HCT116 (cell line): ENCODE results near the gene SECISBP2. TPM values are rescaled to one million over a fixed set of nuclear protein-coding genes. Genes with fewer than 3 reads are reported as not detected.

Experiments used
- ATAC-seq: fragments of 200-7000 bp; cut with Tn5 transposase; 2 replicates; pipeline ENCODE4 v1.9.1; 2020; ENCODE audit warnings: mild to moderate bottlenecking, moderate library complexity
- BruUV-seq: library from RNA; stranded (reverse); fragments of 400-500 nt; replicated peaks from 2 replicates; lab custom pipeline; 2021; lab: Mats Ljungman, UMichigan
- CTCF ChIA-PET: fragments of 300-600 bp; sonication (Branson Sonifier 250); formaldehyde crosslinking; loops from one replicate; lab custom pipeline; 2021; ENCODE audit warnings: antibody characterized with exemption; lab: Charles Lee
- POLR2A ChIA-PET: fragments of 300-600, 350-600 bp; sonication (Branson Sonifier 250); formaldehyde crosslinking; loops from one replicate; lab custom pipeline; 2021; ENCODE audit warnings: antibody characterized with exemption; lab: Charles Lee
- RAD21 ChIA-PET, 2 experiments: fragments of 300-600 bp; sonication (Branson Sonifier 250); formaldehyde crosslinking; loops; one replicate each; lab custom pipeline; 2023; ENCODE audit warnings: low total read pairs in 2 of 2; ENCODE audit not compliant: uncharacterized antibody in 2 of 2, unreplicated experiment in 2 of 2, low non-redundant PET in 1 of 2; lab: Charles Lee
- DNase-seq: peaks from one replicate; pipeline ENCODE4 v3.0.0-alpha.2; 2010; ENCODE audit warnings: low read depth, low spot score
- H2AFZ ChIP-seq: fragments of 200-600 bp; shearing (Covaris generic), sonication (generic); 2 replicates; pipeline ENCODE4 v1.6.1; 2017; ENCODE audit warnings: low read depth, mixed run types, mixed read lengths, antibody characterized with exemption, low read length; ENCODE audit not compliant: poor library complexity, severe bottlenecking
- H3K27ac ChIP-seq: 2 replicates; pipeline ENCODE4 v1.5.1; 2012; ENCODE audit warnings: low read depth, low read length
- H3K27me3 ChIP-seq: fragments of 200-600 bp; sonication (generic); 2 replicates; pipeline ENCODE4 v1.6.1; 2016; ENCODE audit warnings: mixed run types, low read length, mixed read lengths; ENCODE audit not compliant: insufficient read depth
- H3K36me3 ChIP-seq, 2 experiments: fragments of 200-500 bp in 1 of 2; fragments of 200-600 bp in 1 of 2; sonication (Bioruptor generic) in 1 of 2; sonication (generic) in 1 of 2; 2 replicates each; pipeline versions ENCODE4 v1.5.1 to v1.6.1; 2014 to 2016; ENCODE audit warnings: low read length in 2 of 2, inconsistent platforms in 1 of 2, mixed read lengths in 1 of 2, mixed run types in 1 of 2; ENCODE audit not compliant: insufficient read depth in 2 of 2, control insufficient read depth in 1 of 2
- H3K4me1 ChIP-seq, 2 experiments: fragments of 200-600 bp in 1 of 2; sonication (generic) in 1 of 2; 2 replicates each; pipeline versions ENCODE4 v1.5.1 to v1.6.1; 2012 to 2017; ENCODE audit warnings: low read length in 2 of 2, inconsistent platforms in 1 of 2, mild to moderate bottlenecking in 1 of 2, mixed read lengths in 1 of 2, mixed run types in 1 of 2, moderate library complexity in 1 of 2; ENCODE audit not compliant: insufficient read depth in 2 of 2, control insufficient read depth in 1 of 2
- H3K4me2 ChIP-seq: fragments of 200-600 bp; sonication (generic); 2 replicates; pipeline ENCODE4 v1.6.1; 2017; ENCODE audit warnings: mixed run types, low read length, mixed read lengths
- H3K4me3 ChIP-seq, 2 experiments: fragments of 200-600 bp in 1 of 2; sonication (generic) in 1 of 2; replicated peaks in 1 of 2; 2 replicates each; pipeline ENCODE4 v1.5.1; 2011 to 2016; ENCODE audit warnings: low read length in 2 of 2, control low read depth in 1 of 2, low read depth in 1 of 2, mild to moderate bottlenecking in 1 of 2, mixed read lengths in 1 of 2, mixed run types in 1 of 2
- H3K79me2 ChIP-seq: fragments of 200-600 bp; sonication (generic); 2 replicates; pipeline ENCODE4 v1.6.1; 2017; ENCODE audit warnings: mild to moderate bottlenecking, mixed run types, low read length, moderate library complexity, mixed read lengths; ENCODE audit not compliant: insufficient read depth
- H3K9ac ChIP-seq: fragments of 200-600 bp; sonication (generic); 2 replicates; pipeline ENCODE4 v1.6.1; 2016; ENCODE audit warnings: low read length, mixed read lengths
- H3K9me2 ChIP-seq: fragments of 200-600 bp; sonication (generic), shearing (Covaris generic); 2 replicates; pipeline ENCODE4 v1.6.1; 2017; ENCODE audit warnings: mixed run types, mild to moderate bottlenecking, moderate library complexity; ENCODE audit not compliant: insufficient read depth
- H3K9me3 ChIP-seq, 2 experiments: fragments of 200-500 bp in 1 of 2; fragments of 200-600 bp in 1 of 2; sonication (Bioruptor generic) in 1 of 2; sonication (generic) in 1 of 2; 2 replicates each; pipeline ENCODE4 v1.6.1; 2014 to 2017; ENCODE audit warnings: low read length in 2 of 2, mixed read lengths in 2 of 2, inconsistent platforms in 1 of 2, low read depth in 1 of 2, mild to moderate bottlenecking in 1 of 2, mixed run types in 1 of 2, moderate library complexity in 1 of 2; ENCODE audit not compliant: control insufficient read depth in 1 of 2, insufficient read depth in 1 of 2
- H4K20me1 ChIP-seq: fragments of 200-600 bp; sonication (generic), shearing (Covaris generic); 2 replicates; pipeline ENCODE4 v1.6.1; 2017; ENCODE audit warnings: mixed run types, mild to moderate bottlenecking, moderate library complexity; ENCODE audit not compliant: insufficient read depth
- ATF3 ChIP-seq: IDR thresholded peaks from 2 replicates; pipeline ENCODE4 v1.6.1; 2012
- CBX3 ChIP-seq: IDR thresholded peaks from 2 replicates; pipeline ENCODE4 v1.6.1; 2012; ENCODE audit warnings: low read depth
- CEBPB ChIP-seq: IDR thresholded peaks from 2 replicates; pipeline ENCODE4 v1.6.1; 2012; ENCODE audit warnings: low read depth
- CTCF ChIP-seq, 3 experiments: fragments of 200-600 bp in 1 of 3; sonication (generic) in 1 of 3; IDR thresholded peaks in 2 of 3; conservative IDR thresholded peaks in 1 of 3; 2 replicates each; pipeline ENCODE4 v1.5.1; 2012 to 2017; ENCODE audit warnings: low read depth in 2 of 3, low read length in 2 of 3, antibody characterized with exemption in 1 of 3, borderline replicate concordance in 1 of 3, control low read depth in 1 of 3, mild to moderate bottlenecking in 1 of 3, mixed read lengths in 1 of 3, mixed run types in 1 of 3, moderate library complexity in 1 of 3; ENCODE audit not compliant: insufficient read depth in 1 of 3
- EGR1 ChIP-seq: IDR thresholded peaks from 2 replicates; pipeline ENCODE4 v1.6.1; 2012; ENCODE audit warnings: low read depth
- EZH2 ChIP-seq: fragments of 200-600 bp; sonication (generic); IDR thresholded peaks from 2 replicates; pipeline ENCODE4 v1.6.1; 2017; ENCODE audit warnings: antibody characterized with exemption, mixed run types
- FOSL1 ChIP-seq: IDR thresholded peaks from 2 replicates; pipeline ENCODE4 v1.6.1; 2012; ENCODE audit warnings: low read depth
- JUND ChIP-seq: IDR thresholded peaks from 2 replicates; pipeline ENCODE4 v1.6.1; 2012
- POLR2A ChIP-seq: IDR thresholded peaks from 2 replicates; pipeline ENCODE4 v1.7.0; 2011; ENCODE audit warnings: borderline replicate concordance; ENCODE audit not compliant: insufficient read depth, insufficient read length; ENCODE audit errors: extremely low read depth
- REST ChIP-seq: IDR thresholded peaks from 2 replicates; pipeline ENCODE4 v1.6.1; 2012; ENCODE audit warnings: low read depth
- SIN3A ChIP-seq: IDR thresholded peaks from 2 replicates; pipeline ENCODE4 v1.6.1; 2012; ENCODE audit warnings: low read depth
- SP1 ChIP-seq: IDR thresholded peaks from 2 replicates; pipeline ENCODE4 v1.6.1; 2012; ENCODE audit warnings: low read depth
- SRF ChIP-seq: IDR thresholded peaks from 2 replicates; pipeline ENCODE4 v1.6.1; 2012; ENCODE audit warnings: low read depth
- TCF7L2 ChIP-seq: IDR thresholded peaks from 2 replicates; pipeline ENCODE4 v1.7.0; 2011; ENCODE audit warnings: borderline replicate concordance, inconsistent platforms; ENCODE audit not compliant: insufficient read depth, insufficient read length; ENCODE audit errors: extremely low read depth
- YY1 ChIP-seq: IDR thresholded peaks from 2 replicates; pipeline ENCODE4 v1.6.1; 2011; ENCODE audit warnings: low read length, low read depth, moderate library complexity, mild to moderate bottlenecking; ENCODE audit not compliant: insufficient replicate concordance; ENCODE audit errors: extremely low read depth
- ZFX ChIP-seq: fragments of 450-650 bp; IDR thresholded peaks from 2 replicates; pipeline ENCODE4 v1.6.1; 2017
- ZNF274 ChIP-seq: fragments of 200-500 bp; sonication (Bioruptor generic); IDR thresholded peaks from 2 replicates; pipeline ENCODE4 v1.6.1; 2014; ENCODE audit warnings: mild to moderate bottlenecking, low read depth, low read length, inconsistent platforms
- intact Hi-C: fragments of 100-400 bp; cut with micrococcal nuclease; formaldehyde crosslinking; loops from 2 replicates; pipeline ENCODE4 v1.10.0; 2022
- total RNA-seq: library from RNA; stranded (reverse); gene quantifications from one replicate; pipeline ENCODE4 v1.2.1, GENCODE V29; 2021; ENCODE audit not compliant: unreplicated experiment
- TF ChIP-seq, protein P1 (sequence below): IDR thresholded peaks from 2 replicates; pipeline ENCODE4 v1.6.1; 2012
- TF ChIP-seq, protein P2 (sequence below): IDR thresholded peaks from 2 replicates; pipeline ENCODE4 v1.6.1; 2011; ENCODE audit warnings: mild to moderate bottlenecking, low read length, moderate library complexity; ENCODE audit not compliant: insufficient replicate concordance; ENCODE audit errors: extremely low read depth

SECISBP2 gene
- total RNA-seq, 1 experiment from 2014 or later = 41.6 TPM

GRCh38 chr9:89345476-89345875 is 27.2 kb downstream of the SECISBP2 start:
- H3K36me3 ChIP-seq = peaks cover 34 to 35% of the 10 kb centered on the region in 2 experiments
- H3K27ac ChIP-seq = no peak overlapping the region
- ChIA-PET RAD21 (no interaction called here), CTCF (no interaction called here), POLR2A (no interaction called here)
- no peak for ATAC-seq
- no peak overlapping the region for H3K9ac ChIP-seq
- H3K4me1 ChIP-seq = no peaks in the 10 kb centered on the region
- no peaks in the 10 kb centered on the region for H3K79me2 ChIP-seq
- H3K9me2 ChIP-seq = no peaks in the 10 kb centered on the region
- DNase-seq = no peak
- intact Hi-C loops = no loop called here
- no peak overlapping the region for H3K4me2 ChIP-seq
- no peak overlapping the region for H2AFZ ChIP-seq
- no peaks in the 10 kb centered on the region for H3K27me3 ChIP-seq
- H4K20me1 ChIP-seq = no peaks in the 10 kb centered on the region
- BruUV-seq = no TSS peak
- no peaks in the 10 kb centered on the region for H3K9me3 ChIP-seq
- no peak overlapping the region for H3K4me3 ChIP-seq
- TF ChIP-seq ZFX = no peak
- TF ChIP-seq EZH2 = no peak
- no peak for TF ChIP-seq SRF
- TF ChIP-seq POLR2A = no peak
- TF ChIP-seq SP1 = no peak
- no peak for TF ChIP-seq ATF3
- no peak for TF ChIP-seq SIN3A
- TF ChIP-seq YY1 = no peak
- TF ChIP-seq ZNF274 = no peak
- no peak for TF ChIP-seq EGR1
- TF ChIP-seq, protein P1, sequence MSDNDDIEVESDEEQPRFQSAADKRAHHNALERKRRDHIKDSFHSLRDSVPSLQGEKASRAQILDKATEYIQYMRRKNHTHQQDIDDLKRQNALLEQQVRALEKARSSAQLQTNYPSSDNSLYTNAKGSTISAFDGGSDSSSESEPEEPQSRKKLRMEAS = no peak
- no peak for TF ChIP-seq CEBPB
- no peak for TF ChIP-seq JUND
- TF ChIP-seq TCF7L2 = no peak
- no peak for TF ChIP-seq FOSL1
- TF ChIP-seq CTCF (IDR thresholded peaks at IDR 0.05 in 2 of 3, conservative IDR thresholded peaks at IDR 0.05 in 1 of 3; ENCODE audit: borderline replicate concordance in 1 of 3, insufficient read depth in 1 of 3, low read depth in 2 of 3, low read length in 2 of 3) = no peak
- no peak for TF ChIP-seq REST
- no peak for TF ChIP-seq CBX3
- TF ChIP-seq, protein P2, sequence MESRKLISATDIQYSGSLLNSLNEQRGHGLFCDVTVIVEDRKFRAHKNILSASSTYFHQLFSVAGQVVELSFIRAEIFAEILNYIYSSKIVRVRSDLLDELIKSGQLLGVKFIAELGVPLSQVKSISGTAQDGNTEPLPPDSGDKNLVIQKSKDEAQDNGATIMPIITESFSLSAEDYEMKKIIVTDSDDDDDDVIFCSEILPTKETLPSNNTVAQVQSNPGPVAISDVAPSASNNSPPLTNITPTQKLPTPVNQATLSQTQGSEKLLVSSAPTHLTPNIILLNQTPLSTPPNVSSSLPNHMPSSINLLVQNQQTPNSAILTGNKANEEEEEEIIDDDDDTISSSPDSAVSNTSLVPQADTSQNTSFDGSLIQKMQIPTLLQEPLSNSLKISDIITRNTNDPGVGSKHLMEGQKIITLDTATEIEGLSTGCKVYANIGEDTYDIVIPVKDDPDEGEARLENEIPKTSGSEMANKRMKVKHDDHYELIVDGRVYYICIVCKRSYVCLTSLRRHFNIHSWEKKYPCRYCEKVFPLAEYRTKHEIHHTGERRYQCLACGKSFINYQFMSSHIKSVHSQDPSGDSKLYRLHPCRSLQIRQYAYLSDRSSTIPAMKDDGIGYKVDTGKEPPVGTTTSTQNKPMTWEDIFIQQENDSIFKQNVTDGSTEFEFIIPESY = no peak
